Gastrocnemius medialis (tissue), 4 donors: ENCODE data around the gene HAX1.
"Not testable (repeated sequence)": the region's sequence is repeated elsewhere in the genome, so short reads cannot be mapped to it uniquely, and the experiment has no call there.

ENCODE experiments used
- CTCF ChIP-seq, 5 experiments: fragments of 450-650 bp in 3 of 5; fragments of 200-600 bp in 2 of 5; sonication (generic) in 2 of 5; IDR thresholded peaks in 4 of 5; conservative IDR thresholded peaks in 1 of 5; 1 replicate in 4 of 5; 2 replicates in 1 of 5; pipeline ENCODE4 v1.5.1; 2016 to 2019; ENCODE audit warnings: antibody characterized with exemption in 5 of 5, mild to moderate bottlenecking in 3 of 5, moderate library complexity in 3 of 5
- POLR2A ChIP-seq, 2 donors: fragments of 450-650 bp; IDR thresholded peaks; one replicate each; pipeline ENCODE4 v1.6.1; 2017; ENCODE audit warnings: antibody characterized with exemption in 2 of 2, mild to moderate bottlenecking in 2 of 2, moderate library complexity in 2 of 2

- not testable (repeated sequence) for TF ChIP-seq CTCF (IDR thresholded peaks at IDR 0.05 in 4 of 5, conservative IDR thresholded peaks at IDR 0.05 in 1 of 5); POLR2A (IDR thresholded peaks at IDR 0.05)
Observed at GRCh38 chr1:154231112-154231511, 41.3 kb upstream of the HAX1 start.
